Measurements from ENCODE around the gene BCO2. TPM values are rescaled to one million over a fixed set of nuclear protein-coding genes. Genes with fewer than 3 reads are reported as not detected.

BCO2 gene
- total and polyA plus RNA-seq, 2 experiments from 2014 or later, result 0.63 to 1.1 TPM

DNA sequence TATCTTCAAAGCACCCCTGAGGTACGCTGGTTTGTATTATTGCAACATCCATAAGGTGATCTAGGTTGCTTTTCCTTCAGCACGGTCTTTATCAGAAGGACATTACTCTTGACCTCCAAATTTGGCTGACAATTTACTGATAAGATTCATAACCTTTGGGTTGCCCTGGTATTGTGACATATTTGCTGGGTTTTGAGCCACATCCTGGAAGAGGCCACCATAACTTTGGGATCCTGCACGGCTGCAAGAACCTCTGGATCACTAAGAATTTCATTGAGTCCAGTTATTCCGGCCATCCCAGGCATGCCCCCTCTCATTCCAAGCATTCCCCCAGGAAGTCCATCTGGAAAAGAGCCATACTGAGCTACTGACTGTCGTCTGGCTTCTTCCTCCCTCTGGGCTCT lies 91.9 kb downstream of the BCO2 start:
- Mint-ChIP-seq H3K36me3 (ENCODE audit: low read depth) (no peaks in the 10 kb centered on the region), H3K27me3 (ENCODE audit: insufficient read depth, low read depth, poor library complexity) (no peaks in the 10 kb centered on the region), H3K9me3 (no peaks in the 10 kb centered on the region), H3K4me3 (no peak overlapping the region), H3K27ac (no peak overlapping the region), H3K4me1 (peaks cover 6% of the 10 kb centered on the region; the same call in 2 of the 3 replicates)
- H3K79me2 ChIP-seq (replicated peaks; ENCODE audit: insufficient read depth), result no peaks in the 10 kb centered on the region
- H3K4me3 ChIP-seq, result no peak overlapping the region
- no peaks in the 10 kb centered on the region for H3K9me2 ChIP-seq (ENCODE audit: insufficient read depth)
- peaks cover 2% of the 10 kb centered on the region; the same call in 1 of the 2 replicates for H3K4me1 ChIP-seq (ENCODE audit: insufficient read depth)
- no peak overlapping the region for H2AFZ ChIP-seq
- TF ChIP-seq JUNB (IDR thresholded peaks at IDR 0.05; ENCODE audit: unreplicated experiment) (no peak), POLR2AphosphoS5 (IDR thresholded peaks at IDR 0.05; ENCODE audit: low read depth) (no peak), CREB1 (CRISPR knock-in tag; IDR thresholded peaks at IDR 0.05; ENCODE audit: low read depth) (no peak), ZNF331 (CRISPR knock-in tag; IDR thresholded peaks at IDR 0.05; ENCODE audit: low read depth) (no peak), EZH2 (IDR thresholded peaks at IDR 0.05; ENCODE audit: low read depth, unreplicated experiment) (no peak), EZH2phosphoT487 (IDR thresholded peaks at IDR 0.05; ENCODE audit: unreplicated experiment) (no peak), STAT1 (IDR thresholded peaks at IDR 0.05; ENCODE audit: unreplicated experiment) (no peak), CTCF (conservative IDR thresholded peaks at IDR 0.05; ENCODE audit: low read depth in 2 of 2) (no peak), ZNF114 (CRISPR knock-in tag; IDR thresholded peaks at IDR 0.05) (no peak), REST (IDR thresholded peaks at IDR 0.05; ENCODE audit: unreplicated experiment) (no peak), NANOG (IDR thresholded peaks at IDR 0.05; ENCODE audit: borderline replicate concordance) (no peak)
- TF ChIP-seq, protein P1, sequence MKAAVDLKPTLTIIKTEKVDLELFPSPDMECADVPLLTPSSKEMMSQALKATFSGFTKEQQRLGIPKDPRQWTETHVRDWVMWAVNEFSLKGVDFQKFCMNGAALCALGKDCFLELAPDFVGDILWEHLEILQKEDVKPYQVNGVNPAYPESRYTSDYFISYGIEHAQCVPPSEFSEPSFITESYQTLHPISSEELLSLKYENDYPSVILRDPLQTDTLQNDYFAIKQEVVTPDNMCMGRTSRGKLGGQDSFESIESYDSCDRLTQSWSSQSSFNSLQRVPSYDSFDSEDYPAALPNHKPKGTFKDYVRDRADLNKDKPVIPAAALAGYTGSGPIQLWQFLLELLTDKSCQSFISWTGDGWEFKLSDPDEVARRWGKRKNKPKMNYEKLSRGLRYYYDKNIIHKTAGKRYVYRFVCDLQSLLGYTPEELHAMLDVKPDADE (IDR thresholded peaks at IDR 0.05), result no peak
- TF ChIP-seq, protein P2, sequence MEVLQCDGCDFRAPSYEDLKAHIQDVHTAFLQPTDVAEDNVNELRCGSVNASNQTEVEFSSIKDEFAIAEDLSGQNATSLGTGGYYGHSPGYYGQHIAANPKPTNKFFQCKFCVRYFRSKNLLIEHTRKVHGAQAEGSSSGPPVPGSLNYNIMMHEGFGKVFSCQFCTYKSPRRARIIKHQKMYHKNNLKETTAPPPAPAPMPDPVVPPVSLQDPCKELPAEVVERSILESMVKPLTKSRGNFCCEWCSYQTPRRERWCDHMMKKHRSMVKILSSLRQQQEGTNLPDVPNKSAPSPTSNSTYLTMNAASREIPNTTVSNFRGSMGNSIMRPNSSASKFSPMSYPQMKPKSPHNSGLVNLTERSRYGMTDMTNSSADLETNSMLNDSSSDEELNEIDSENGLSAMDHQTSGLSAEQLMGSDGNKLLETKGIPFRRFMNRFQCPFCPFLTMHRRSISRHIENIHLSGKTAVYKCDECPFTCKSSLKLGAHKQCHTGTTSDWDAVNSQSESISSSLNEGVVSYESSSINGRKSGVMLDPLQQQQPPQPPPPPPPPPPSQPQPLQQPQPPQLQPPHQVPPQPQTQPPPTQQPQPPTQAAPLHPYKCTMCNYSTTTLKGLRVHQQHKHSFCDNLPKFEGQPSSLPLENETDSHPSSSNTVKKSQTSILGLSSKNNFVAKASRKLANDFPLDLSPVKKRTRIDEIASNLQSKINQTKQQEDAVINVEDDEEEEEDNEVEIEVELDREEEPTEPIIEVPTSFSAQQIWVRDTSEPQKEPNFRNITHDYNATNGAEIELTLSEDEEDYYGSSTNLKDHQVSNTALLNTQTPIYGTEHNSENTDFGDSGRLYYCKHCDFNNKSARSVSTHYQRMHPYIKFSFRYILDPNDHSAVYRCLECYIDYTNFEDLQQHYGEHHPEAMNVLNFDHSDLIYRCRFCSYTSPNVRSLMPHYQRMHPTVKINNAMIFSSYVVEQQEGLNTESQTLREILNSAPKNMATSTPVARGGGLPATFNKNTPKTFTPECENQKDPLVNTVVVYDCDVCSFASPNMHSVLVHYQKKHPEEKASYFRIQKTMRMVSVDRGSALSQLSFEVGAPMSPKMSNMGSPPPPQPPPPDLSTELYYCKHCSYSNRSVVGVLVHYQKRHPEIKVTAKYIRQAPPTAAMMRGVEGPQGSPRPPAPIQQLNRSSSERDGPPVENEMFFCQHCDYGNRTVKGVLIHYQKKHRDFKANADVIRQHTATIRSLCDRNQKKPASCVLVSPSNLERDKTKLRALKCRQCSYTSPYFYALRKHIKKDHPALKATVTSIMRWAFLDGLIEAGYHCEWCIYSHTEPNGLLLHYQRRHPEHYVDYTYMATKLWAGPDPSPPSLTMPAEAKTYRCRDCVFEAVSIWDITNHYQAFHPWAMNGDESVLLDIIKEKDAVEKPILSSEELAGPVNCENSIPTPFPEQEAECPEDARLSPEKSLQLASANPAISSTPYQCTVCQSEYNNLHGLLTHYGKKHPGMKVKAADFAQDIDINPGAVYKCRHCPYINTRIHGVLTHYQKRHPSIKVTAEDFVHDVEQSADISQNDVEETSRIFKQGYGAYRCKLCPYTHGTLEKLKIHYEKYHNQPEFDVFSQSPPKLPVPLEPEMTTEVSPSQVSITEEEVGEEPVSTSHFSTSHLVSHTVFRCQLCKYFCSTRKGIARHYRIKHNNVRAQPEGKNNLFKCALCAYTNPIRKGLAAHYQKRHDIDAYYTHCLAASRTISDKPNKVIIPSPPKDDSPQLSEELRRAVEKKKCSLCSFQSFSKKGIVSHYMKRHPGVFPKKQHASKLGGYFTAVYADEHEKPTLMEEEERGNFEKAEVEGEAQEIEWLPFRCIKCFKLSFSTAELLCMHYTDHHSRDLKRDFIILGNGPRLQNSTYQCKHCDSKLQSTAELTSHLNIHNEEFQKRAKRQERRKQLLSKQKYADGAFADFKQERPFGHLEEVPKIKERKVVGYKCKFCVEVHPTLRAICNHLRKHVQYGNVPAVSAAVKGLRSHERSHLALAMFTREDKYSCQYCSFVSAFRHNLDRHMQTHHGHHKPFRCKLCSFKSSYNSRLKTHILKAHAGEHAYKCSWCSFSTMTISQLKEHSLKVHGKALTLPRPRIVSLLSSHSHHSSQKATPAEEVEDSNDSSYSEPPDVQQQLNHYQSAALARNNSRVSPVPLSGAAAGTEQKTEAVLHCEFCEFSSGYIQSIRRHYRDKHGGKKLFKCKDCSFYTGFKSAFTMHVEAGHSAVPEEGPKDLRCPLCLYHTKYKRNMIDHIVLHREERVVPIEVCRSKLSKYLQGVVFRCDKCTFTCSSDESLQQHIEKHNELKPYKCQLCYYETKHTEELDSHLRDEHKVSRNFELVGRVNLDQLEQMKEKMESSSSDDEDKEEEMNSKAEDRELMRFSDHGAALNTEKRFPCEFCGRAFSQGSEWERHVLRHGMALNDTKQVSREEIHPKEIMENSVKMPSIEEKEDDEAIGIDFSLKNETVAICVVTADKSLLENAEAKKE (CRISPR knock-in tag; IDR thresholded peaks at IDR 0.05), result no peak
- no peaks in the 10 kb centered on the region for H3F3A ChIP-seq (replicated peaks; ENCODE audit: low read depth)
- no peak for DNase-seq (ENCODE audit: low spot score)
- no peaks in the 10 kb centered on the region for H4K20me1 ChIP-seq (replicated peaks; ENCODE audit: insufficient read depth)
- no peak overlapping the region for H3K4me2 ChIP-seq
- no peaks in the 10 kb centered on the region for H3K27me3 ChIP-seq (ENCODE audit: insufficient read depth)
- ATAC-seq, result no peak
- no peaks in the 10 kb centered on the region for H3K36me3 ChIP-seq (ENCODE audit: insufficient read depth)
- H3K27ac ChIP-seq (ENCODE audit: low read depth), result no peak overlapping the region

All from GM23338 (cell line).